HT1080 (cell line): ENCODE results near the gene CYP51A1. TPM values are rescaled to one million over a fixed set of nuclear protein-coding genes. Genes with fewer than 3 reads are reported as not detected.
"Not testable (repeated sequence)": the region's sequence is repeated elsewhere in the genome, so short reads cannot be mapped to it uniquely, and the experiment has no call there.

ENCODE experiments used
- DNase-seq: peaks from one replicate; pipeline ENCODE4 v3.0.0-alpha.2; 2015; ENCODE audit warnings: low read depth
- total RNA-seq: library from RNA; depleted of rRNA; stranded (reverse); fragments of >200 nt; shearing (Covaris generic); gene quantifications from 2 replicates; pipeline ENCODE4 v1.2.3, GENCODE V29; 2014

Gene CYP51A1
- total RNA-seq, 1 experiment from 2014 or later: 139 TPM

DNA sequence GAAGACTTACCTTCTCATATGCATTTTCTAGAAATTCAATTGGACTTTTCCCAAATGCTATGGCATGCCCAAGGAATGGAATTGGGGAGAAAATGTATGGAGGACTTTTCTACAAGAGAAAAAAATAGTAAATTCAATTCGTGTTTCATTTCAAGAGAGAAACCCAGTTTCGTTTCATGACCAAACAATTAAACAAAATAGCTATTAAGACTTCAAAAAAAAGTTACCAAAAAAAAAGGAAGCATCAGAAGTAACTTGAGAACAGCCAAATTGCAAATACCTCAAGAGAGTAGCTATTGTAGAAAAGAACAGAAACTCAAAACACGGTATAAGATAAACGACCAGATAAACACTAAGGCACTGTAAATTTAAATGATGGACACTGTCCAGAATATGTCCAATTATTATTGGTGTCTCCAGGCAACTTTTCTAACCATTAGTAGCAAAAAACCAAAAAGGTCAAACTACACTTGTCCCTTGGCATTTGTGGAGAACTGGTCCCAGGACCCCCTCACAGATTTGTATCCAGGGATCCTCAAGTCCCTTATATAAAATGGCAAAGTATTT is 2.4 kb downstream of the CYP51A1 start:
- DNase-seq: no peak

DNA sequence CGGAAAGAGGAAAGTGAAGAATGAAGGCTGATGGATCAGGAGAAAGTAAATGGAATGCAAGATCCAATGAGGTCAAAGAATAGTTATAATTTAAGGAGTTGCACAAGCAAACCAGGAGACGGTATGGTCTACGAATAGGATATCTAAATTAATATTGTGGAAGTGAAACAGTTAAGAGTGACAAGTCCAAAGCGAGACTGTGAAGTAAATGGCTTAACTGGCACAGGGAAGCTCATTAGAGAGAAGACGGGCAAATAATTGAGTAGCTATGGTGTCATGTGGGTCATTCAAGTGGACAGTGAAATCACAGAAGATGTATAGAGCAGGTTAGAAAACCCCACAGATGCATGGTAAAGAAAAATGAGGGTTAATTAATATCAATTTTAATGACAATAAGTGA is 3.2 kb downstream of the CYP51A1 start:
- DNase-seq: no peak

DNA sequence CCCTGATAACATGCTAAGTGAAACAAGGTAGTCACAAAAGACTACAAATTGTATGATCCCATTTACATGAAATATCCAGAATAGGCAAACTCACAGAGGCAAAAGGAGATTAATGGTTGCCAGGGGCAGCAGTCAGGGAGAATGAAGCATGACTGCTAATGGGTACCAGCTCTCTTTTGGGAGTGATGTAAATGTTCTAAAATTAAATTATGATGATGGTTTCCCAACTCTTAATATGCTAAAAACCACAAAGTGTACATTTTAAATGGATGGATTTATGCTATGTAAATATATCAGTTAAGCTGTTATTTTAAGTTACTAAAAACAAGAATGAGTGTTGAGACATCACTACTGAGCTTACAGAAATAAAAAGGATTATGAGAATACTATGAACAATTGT is 12.6 kb downstream of the CYP51A1 start:
- no peak for DNase-seq

DNA sequence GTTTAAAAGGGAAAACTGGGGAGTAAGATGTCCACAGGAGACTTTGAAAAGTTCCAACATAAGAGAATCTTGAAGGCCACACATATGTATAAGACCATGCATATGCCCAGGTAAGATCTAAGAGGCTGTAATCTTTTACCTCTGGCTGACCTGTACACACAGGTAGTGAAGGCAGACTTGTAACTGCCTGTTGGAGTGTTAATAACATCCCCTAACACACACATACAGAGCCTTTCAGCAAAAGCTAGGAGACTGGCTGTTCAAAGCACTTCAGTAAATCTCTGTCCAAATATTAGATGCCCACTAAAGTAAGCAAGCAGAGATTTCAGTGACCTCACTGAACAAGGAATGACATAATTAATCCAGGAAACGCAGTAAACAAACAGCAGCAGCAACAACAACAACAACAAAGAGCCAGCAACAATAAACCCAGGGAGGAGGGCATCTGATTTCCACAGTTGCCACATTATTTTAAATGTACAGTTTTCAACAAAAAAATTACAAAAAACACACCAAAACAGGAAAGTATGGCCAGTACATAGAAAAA is 15.0 kb downstream of the CYP51A1 start:
- DNase-seq: no peak

DNA sequence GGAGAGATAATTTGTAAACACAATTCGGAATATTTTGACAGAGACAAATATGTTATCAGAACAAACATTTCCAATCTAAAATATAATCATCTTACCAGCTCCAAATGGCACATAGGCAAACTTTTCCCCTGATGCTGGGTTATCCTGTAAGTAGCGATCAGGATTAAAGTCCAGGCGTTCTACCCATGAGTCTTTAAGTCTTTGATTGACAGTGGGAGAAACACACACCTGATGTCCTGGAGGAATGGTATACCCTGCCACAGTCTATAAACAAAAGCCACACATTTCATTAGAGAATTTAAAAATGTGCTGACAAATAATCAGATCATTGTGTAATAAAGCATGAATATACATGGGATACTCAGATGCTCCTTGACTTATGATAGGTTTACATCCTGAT is 17.3 kb downstream of the CYP51A1 start:
- no peak for DNase-seq

DNA sequence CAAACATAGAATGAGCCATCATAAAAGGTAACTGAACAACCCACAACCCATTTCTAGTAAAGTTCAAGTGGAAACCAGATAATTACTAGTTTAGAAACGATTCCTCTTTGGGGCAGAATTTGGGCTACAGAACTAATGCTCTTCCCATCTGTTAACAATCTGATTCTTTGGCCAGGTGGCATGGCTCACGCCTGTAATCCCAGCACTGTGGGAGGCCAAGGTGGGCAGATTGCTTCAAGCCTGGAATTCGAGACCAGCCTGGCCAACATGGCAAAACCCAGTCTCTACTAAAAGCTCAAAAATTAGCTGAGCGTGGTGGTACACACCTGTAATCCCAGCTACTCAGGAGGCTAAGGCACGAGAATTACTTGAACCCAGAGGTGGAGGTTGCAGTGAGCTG is 18.5 kb downstream of the CYP51A1 start:
- no peak for DNase-seq

DNA sequence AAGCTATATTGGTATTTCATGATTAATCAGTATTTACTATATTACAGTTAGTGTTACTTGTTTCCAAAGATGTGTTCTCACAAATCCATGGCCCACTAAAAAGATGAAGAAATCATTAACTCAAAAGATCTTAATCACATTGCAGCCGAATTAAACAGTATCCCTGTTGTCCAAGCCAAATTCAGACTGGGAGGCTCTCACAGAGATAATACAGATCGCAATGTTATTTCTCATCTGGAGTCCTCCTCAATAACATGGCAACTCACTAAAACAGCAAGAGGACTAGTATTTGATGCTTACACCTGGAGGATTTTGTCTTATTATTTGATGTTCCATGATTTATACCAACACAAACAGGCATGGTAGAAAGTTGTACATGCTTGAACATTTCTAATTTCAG is 23.4 kb downstream of the CYP51A1 start:
- DNase-seq: no peak

DNA sequence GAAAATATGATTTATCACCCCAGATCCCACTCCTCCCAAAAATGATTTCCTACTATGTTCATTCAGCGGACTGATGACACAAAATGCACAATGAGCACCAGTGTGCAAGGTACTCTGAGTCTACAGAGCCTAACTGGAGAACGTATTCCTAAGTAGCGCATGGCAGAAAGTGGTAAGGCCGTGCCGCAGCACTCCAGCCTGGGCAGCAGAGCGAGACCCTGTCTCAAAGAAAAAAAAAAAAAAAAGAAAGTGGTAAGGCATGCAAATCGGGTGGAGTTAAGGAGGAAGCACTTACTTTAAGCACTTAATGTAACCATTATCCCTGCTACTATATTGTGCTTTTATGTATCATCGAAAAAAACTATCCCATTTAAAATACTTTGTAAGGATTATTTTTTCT is 25.5 kb downstream of the CYP51A1 start:
- DNase-seq: no peak

DNA sequence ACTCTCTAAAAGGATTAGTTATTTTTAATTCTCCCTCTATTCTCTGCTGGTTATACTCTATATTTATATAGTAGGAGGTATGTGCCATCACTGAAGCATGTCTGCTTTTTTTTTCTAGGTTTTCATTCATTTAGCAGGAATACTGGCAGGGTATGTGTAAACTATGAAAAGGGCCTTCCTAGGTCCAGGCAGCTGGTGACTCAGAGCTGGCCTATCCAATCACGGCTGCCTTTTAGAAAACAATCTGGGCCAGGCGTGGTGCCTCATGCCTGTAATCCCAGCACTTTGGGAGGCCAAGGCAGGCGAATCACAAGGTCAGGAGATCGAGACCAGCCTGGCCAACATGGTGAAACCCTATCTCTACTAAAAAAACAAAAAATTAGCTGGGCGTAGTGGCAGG is 31.4 kb downstream of the CYP51A1 start:
- DNase-seq: peak; percentile 48

DNA sequence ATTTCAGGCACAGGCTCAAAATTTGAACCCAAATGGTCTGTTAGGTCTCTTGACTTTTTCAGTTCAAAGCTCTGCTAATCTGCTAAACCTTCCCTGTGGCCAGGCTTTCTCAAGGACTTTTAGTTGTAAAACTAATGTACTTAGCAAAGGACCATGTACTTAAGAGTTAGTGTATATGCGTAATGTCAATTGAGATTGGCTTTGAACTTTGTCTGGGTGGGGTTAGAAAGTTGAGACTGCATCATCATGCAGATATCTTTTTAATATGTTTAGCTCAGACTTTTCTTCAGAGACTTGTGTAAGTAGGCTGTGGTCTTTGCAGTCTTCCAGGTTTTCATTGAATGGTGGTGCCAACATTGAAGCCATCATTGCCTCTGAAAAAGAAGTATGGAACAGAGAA is 33.7 kb downstream of the CYP51A1 start:
- DNase-seq: no peak

DNA sequence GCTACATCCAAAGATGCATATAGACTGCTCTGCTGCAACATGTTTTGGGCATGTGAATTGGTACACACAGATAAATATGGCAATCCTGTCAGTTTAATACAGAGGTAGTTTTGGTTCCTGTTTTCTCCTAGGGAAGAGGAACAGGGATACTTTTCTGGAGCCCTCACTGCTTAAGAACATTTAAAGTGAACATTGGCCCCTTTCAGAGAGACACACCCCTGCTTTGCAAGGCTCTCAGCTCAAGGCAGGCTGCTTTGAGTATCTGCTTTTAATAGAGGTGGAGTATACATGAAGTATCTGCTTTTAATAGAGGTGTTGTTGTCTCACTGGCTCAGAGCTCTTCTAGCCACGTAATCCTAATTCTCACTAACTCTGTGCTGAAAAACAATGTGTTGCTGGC is 38.9 kb downstream of the CYP51A1 start:
- no peak for DNase-seq

DNA sequence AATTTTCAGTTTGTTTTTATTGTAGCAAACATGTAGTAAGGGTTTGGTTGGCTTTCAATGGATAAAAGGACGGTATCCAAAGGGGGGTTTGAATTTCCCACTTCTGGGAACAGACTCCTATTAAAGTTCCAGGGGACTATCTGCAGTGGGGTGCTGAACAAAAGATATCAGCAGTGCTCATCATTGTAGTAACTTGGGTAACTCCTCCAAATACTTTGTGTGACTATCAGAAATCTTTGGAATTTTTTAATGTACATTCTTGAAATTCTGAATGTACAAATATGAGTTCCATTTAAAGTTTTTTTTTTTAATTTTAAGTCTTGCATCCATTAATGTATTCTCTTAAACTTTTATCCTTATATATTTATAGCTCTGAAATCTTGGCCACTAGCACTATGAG is 42.1 kb downstream of the CYP51A1 start:
- no peak for DNase-seq

DNA sequence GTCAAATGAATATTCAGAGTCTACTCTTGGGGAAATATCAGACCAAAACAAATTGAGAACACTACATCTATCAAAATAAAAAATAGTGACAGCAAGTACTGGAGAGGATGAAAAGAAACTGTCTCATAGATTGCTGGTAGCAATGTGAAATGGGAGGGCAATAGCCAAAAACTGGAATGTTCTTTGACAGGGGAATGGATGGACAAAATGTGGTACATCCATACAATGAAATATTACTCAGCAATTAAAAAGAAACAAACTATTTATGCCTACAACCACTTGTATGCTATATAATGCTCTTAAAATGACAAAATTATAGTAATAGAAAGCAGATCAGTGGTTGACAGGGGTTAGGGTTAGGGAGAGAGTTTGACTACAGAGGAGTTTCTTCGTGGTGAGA is 46.0 kb downstream of the CYP51A1 start:
- no peak for DNase-seq

DNA sequence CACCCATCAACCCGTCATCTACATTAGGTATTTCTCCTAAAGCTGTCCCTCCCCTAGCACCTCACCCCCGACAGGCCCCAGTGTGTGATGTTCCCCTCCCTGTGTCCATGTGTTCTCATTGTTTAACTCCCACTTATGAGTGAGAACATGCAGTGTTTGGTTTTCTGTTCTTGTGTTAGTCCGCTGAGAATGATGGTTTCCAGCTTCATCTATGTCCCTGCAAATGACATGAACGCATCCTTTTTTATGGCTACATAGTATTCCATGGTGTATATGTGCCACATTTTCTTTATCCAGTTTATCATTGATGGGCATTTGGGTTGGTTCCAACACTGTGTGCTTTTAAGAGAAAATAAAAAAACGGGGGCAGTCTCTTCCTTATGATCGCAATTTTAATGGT is 50.4 kb downstream of the CYP51A1 start:
- DNase-seq: not testable (repeated sequence)

DNA sequence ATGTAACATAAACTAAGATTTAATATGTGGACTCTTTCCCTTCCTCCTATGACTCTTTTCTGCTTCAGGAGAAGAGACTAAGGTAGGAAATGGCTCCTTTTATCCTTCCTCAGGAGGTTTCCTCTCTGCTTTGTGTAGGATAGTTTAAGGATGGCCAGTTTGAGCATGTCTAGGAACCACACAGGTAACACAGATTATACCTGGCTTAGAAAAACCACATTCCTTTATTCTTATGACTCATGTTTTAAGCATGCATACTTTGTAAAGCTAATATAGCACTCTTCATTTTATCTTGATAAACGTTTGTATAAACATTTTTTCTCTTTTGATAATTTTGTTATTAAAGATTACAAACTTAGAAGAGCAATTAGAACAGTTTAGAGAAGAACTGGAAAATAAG is 57.8 kb downstream of the CYP51A1 start:
- DNase-seq: no peak

DNA sequence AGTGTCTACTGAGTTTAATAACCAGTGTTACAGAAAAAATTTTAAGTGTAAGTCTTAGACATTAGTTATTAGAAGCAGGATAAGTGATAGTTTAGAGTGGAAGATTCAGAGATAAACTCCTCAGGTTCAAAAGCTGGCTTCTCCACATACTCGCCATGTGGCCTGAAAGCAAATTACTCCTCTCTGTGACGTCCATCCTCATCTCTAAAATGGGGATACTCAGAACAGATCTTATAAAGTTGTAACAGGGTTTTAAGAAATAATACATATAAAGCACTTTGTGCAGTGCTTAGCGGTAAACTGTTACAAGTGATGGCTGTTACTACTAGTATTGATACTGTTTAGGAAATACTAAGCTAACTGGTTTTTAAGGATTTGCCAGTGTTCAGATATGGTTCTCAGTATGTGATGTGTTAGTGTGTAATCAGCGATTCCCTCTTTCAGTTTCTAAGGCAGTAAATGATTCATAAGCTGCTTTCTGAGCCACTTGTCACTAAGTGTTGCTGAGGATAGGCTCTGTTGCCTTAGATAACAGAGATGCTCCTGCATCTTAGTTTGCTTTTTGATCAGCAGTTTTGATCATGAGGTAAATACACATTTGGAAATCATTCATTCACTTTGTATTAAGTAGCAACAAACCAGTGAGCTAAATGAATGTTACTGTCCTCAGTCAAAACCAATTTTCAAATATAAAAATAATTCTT is 58.7 kb downstream of the CYP51A1 start:
- DNase-seq: no peak

DNA sequence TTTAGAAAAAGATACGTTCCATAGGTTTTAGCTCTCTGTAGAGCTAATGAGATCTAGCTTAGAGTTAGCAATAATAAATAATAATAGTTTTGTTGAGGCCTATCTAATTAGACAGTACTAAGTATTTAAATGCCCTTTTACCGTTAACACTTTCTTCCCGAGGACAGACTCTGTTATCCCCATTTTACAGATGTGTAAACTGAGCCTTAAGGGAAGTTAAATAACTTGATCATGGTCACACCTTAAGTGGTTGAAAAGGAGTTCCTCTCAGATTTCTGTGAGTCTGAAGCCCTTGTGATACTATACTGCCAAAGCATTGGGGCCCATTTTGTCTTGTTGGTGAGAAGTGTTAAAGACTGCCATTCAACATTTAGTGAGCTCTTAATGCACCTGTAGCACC is 61.6 kb downstream of the CYP51A1 start:
- DNase-seq: no peak

DNA sequence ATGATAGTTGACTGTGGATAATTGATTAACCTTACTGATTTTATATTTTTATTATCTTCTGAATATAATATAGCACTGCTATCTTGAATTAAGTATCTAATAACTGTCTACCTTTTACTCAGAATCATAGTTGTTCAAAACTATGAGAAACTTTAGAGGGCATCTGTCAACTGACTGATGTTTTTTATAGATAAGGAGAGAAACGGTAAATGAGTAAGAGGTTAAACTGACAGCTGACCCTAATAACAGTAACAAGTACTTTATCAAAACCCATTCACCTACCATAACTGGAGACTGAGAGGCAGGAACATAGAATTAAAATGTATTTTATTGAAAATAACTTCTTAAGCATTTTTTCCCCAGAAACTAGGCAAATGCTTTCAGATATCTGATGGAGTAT is 62.2 kb downstream of the CYP51A1 start:
- DNase-seq: no peak

DNA sequence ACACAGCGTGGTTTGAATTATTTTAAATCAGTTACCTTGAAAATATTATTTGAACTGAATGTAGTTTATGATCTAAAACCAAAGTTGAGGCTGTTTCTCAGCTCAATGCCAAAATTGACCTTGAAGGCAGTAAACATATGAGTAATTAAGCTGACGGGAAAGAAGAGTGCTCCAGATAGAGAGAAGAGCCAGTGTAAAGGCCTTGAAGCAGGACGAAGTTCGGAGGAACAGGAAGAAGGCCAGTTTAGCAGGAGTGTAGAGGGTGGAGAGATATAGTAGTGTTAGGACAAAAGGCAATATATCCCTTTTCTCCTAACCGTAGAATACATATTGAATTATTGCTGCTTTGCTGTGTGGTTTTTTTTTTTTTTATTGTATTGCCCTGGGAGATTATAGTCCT is 63.2 kb downstream of the CYP51A1 start:
- no peak for DNase-seq

DNA sequence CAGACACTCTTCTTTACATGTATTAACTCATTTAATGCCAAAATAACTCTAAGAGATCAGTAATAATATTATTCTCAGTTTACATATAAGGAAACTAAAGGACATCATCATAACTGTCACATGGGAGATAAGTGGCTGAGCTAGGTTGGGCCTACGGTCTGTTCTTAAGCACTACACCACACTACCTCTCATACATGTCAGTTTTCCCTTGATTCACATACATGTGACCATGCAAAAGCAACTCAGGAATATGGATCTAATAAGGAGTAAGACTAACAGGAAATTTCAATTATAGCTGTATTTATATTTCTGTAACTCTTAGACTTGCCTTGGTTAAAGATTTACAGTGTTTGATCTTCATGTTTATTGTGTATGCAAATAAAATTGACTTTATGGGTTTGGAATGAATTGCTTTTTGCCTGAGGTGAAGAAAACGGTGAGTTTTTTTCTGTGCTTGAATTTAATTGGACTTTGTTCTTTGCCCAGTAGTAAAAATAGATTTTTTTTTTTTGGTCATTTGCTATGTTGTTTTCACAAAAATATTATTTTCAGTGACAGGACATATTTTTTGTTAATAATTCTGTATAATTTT is 69.7 kb downstream of the CYP51A1 start:
- no peak for DNase-seq
